GM19397 (cell line): ENCODE data around the gene SH3BP1.

Experiments
- ATAC-seq: cut with Tn5 transposase; IDR thresholded peaks from one replicate; pipeline ENCODE4 v1.9.1; 2021; ENCODE audit warnings: mild to moderate bottlenecking, moderate library complexity; ENCODE audit not compliant: unreplicated experiment

The SH3BP1 gene

GRCh38 chr22:37616201-37617083 is 23.0 kb upstream of the SH3BP1 start:
- no peak for ATAC-seq

- no peak for ATAC-seq
Measured at GRCh38 chr22:37617431-37617830, 22.0 kb upstream of the SH3BP1 start.

GRCh38 chr22:37618072-37618656 is 21.3 kb upstream of the SH3BP1 start:
- ATAC-seq = no peak

GRCh38 chr22:37618674-37619073 is 20.8 kb upstream of the SH3BP1 start:
- ATAC-seq = no peak

- ATAC-seq = no peak
Measured at GRCh38 chr22:37619991-37620390, 19.5 kb upstream of the SH3BP1 start.

- ATAC-seq = no peak
Measured at GRCh38 chr22:37621352-37621860, 18.1 kb upstream of the SH3BP1 start.

- peak; percentile 45 for ATAC-seq
Measured at GRCh38 chr22:37623075-37624016, 16.1 kb upstream of the SH3BP1 start.

GRCh38 chr22:37624017-37624365 is 15.5 kb upstream of the SH3BP1 start:
- ATAC-seq = no peak

- no peak for ATAC-seq
Measured at GRCh38 chr22:37624876-37625275, 14.6 kb upstream of the SH3BP1 start.

- ATAC-seq = no peak
Measured at GRCh38 chr22:37625737-37626136, 13.7 kb upstream of the SH3BP1 start.

GRCh38 chr22:37626144-37626543 is 13.3 kb upstream of the SH3BP1 start:
- no peak for ATAC-seq

- ATAC-seq = no peak
Measured at GRCh38 chr22:37626556-37627075, 12.9 kb upstream of the SH3BP1 start.

- no peak for ATAC-seq
Measured at GRCh38 chr22:37627121-37627520, 12.3 kb upstream of the SH3BP1 start.

GRCh38 chr22:37627545-37627944 is 11.9 kb upstream of the SH3BP1 start:
- ATAC-seq = no peak

GRCh38 chr22:37628830-37629229 is 10.6 kb upstream of the SH3BP1 start:
- no peak for ATAC-seq

GRCh38 chr22:37629928-37630327 is 9.5 kb upstream of the SH3BP1 start:
- ATAC-seq = no peak

GRCh38 chr22:37630839-37631435 is 8.5 kb upstream of the SH3BP1 start:
- no peak for ATAC-seq

GRCh38 chr22:37631448-37632173 is 7.9 kb upstream of the SH3BP1 start:
- ATAC-seq = no peak

GRCh38 chr22:37632174-37633088 is 7.0 kb upstream of the SH3BP1 start:
- no peak for ATAC-seq
